Esophagus muscularis mucosa (tissue), 4 donors: Measurements from ENCODE around the gene FAM216B.

Experiments used
- CTCF ChIP-seq, 3 experiments: fragments of 200-600 bp in 2 of 3; fragments of 450-650 bp in 1 of 3; sonication (generic) in 2 of 3; IDR thresholded peaks; one replicate each; pipeline ENCODE4 v1.5.1; 2017 to 2019; ENCODE audit warnings: antibody characterized with exemption in 3 of 3, mild to moderate bottlenecking in 2 of 3, moderate library complexity in 1 of 3
- EP300 ChIP-seq: sonication (generic); formaldehyde crosslinking; IDR thresholded peaks from one replicate; pipeline ENCODE4 v1.6.1; 2017; ENCODE audit warnings: antibody characterized with exemption
- POLR2A ChIP-seq: fragments of 450-650 bp; IDR thresholded peaks from one replicate; pipeline ENCODE4 v1.6.1; 2017; ENCODE audit warnings: antibody characterized with exemption, moderate library complexity, mild to moderate bottlenecking, low read depth
- POLR2AphosphoS5 ChIP-seq, 2 donors: sonication (generic); formaldehyde crosslinking; IDR thresholded peaks; one replicate each; pipeline ENCODE4 v1.6.1; 2017; ENCODE audit warnings: antibody characterized with exemption in 2 of 2

GRCh38 chr13:42732073-42732472 lies 49.3 kb upstream of the FAM216B start:
- TF ChIP-seq CTCF (IDR thresholded peaks at IDR 0.05) = no peak
- TF ChIP-seq POLR2AphosphoS5 (IDR thresholded peaks at IDR 0.05) = no peak
- TF ChIP-seq POLR2A = no peak
- no peak for TF ChIP-seq EP300
